NCI-H1436 treated with DMSO at 0.1 percent for 48 hours (cell line): ENCODE results near the gene HMGB4.

Experiments
- DNase-seq: peaks from one replicate; lab custom pipeline; 2025; lab: John Stamatoyannopoulos, UW

The HMGB4 gene, protein sequence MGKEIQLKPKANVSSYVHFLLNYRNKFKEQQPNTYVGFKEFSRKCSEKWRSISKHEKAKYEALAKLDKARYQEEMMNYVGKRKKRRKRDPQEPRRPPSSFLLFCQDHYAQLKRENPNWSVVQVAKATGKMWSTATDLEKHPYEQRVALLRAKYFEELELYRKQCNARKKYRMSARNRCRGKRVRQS

DNA sequence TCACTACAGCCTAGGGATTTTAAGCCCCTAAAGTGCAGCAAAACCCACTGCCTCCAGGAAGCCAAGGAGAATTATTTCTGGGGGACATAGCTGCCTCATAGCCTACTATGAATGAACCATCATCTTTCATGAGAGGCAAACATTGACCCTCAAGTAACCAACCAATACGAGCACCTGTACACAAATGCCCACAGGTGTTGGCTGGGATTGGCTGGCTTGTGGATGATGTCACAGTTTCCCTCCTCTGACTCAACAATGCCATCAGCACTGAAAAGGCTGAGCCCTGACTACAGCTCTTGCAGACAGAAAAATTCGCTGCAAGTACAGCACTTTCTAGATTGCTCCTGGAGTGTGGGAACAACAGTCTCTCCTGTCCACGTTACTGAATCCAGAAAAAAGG is at the start of gene HMGB4:
Gene HMGB4, plus strand, starts transcription at position 301 of the 400 bp plus-strand sequence. CDS start 113 bp downstream, outside the sequence.
- no peak for DNase-seq

DNA sequence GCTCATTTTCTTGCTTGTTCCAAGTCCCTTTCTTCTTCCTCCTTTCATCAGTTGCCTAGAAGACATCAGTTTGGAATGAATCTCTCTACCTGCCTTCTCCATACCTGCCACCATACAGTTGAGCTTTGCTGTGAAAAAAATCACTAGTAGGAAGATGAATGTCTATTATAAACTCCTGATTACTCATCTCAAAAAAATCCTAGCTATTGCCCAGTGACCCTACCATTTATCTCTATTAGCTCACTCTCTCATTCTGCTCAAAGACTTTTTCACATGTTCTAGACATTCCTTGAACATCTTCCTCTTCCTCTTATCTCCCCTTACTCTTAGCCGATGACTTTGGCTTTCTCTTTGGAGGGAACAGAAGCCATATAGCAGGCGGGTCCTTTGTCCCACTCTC is 49.7 kb upstream of the HMGB4 start:
- DNase-seq: no peak

DNA sequence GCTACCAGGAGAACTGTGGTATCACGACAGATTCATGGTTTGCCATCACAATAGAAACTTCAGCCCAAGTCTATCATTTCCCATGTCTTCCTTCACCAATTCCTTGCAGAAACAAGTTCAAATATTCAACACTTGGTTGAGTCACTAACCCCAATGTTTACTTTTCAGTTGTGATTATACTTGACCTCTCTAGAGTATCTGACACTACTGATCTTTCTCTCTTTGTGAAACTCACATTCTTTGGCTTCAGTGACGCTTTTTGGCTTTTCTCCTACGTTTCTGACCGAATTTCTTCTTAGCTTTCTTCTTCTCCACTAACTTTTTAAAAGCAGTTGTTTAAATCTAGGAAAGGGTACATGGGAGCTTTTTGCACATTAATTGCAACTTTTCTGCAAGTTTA is 48.8 kb upstream of the HMGB4 start:
- DNase-seq: no peak

DNA sequence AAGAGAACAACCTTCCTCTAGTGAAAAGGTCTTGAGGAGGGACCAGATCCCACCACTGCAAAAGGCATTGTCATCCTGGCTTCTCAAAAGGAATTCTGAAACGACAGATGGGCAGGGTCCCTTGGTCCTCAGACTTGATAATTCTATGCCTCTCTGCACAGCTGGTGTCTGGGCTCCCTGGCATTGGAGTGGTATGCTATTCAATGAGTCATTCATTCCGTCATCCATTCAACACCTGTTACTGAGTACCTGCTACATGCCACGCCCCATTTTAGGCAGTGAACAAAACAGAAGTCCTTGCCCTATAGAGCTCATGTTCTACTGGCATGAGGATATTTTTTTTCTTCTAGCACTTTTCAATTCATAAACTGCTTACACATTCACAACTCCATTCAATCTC is 45.8 kb upstream of the HMGB4 start:
- no peak for DNase-seq

DNA sequence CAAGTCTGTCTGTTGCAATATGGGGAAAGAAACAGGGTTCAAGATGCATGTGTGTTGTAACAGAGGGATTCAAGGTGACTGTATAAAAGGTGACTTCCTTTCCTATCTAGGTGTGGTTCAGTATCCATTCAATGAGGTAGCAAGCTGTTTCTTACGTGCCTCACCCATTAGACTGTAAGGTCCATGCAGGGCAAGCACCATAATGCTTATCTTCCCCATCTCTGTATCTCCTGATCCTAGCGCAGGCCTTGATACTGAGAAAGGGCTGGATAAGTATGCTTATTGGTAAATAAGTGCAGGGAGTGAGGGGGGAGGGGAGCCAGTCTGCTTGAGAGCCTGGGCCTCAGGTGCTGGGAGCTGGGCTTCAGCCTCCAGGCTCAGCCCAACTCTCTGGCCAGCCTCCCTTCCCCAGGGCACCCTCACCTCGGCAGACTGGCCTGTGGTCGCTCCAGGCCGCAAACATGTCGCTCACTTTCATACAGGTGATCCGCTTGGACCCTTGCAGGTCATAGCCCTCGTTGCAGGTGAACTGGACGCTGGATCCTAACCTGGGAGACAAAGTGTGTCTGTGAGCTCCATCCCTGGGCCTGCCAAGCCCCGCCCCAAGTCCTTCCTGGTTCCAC is 44.5 kb upstream of the HMGB4 start:
- no peak for DNase-seq

DNA sequence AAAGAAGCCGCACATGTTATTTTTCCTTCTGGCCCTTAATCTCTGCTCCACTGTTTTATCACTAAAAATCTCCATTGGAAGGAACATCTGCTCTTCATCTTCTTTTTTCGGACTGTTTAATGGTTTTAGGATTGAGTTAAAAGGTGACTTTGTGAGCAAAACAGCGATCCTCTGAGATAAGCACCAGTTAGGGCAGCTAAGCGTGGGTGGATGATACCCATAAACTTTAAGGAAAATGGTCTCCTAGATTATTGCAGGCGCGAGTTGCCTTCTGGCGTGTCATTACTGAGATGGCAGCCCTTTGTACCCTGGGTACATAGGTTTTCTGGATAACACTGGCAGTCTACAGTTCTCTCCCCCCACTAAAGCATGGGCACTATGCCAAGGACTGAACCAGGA is 44.0 kb upstream of the HMGB4 start:
- no peak for DNase-seq

DNA sequence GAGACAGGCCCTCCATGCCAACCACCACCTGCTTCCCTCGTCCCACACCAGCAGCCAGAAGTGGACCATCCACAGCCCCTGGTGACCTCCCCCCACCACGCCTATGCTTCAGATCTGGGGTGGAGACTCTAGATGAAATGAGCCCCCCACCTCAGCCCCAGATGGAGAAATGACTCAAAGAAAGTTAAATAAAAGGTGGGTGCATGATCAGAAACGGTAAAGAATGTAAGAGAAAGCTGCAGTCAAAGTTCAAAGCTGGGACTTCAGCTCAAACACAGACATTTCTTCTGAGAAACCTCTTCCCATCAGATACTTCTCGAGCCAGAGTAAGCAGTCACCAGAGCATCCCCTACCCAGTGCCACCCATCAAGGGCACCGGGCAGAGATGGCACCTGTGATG is 43.1 kb upstream of the HMGB4 start:
- no peak for DNase-seq

DNA sequence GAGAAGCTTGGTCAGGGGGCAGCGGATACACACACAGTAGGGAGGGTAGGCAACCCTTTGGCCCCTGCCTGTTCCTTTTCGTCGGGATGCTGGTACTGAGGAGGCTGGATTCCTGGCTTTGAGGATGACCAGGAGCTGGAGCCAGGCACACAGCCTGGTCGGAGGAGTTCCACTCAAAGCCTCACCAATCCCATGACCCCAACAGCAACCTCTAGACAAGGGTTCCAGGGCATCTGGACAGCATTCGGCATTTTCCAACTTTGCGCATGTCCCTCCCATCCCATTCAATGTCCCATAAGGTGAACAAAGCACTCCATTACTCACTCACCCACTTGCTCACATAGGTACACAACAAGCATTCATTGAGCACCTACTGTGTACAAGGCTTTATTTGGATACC is 42.6 kb upstream of the HMGB4 start:
- no peak for DNase-seq

DNA sequence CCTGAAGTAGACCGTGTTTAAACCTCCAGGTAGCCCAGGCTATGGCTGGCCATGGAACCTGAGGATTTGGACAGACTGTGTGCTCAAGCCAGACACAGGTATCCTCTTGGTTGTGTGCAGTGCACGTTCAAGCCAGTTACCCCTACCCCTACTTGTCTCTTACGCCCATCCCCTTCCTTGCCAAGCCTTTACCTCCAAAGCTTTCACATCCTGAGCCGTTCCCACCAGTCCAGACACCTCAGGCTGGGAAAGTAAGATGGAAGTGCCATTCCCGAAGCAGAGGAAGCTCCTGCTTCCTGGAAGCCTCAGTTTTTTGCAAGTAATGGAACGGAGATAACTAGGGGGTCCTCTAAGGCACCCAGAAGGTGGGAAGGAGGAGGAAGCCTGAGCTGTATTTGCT is 41.5 kb upstream of the HMGB4 start:
- no peak for DNase-seq

DNA sequence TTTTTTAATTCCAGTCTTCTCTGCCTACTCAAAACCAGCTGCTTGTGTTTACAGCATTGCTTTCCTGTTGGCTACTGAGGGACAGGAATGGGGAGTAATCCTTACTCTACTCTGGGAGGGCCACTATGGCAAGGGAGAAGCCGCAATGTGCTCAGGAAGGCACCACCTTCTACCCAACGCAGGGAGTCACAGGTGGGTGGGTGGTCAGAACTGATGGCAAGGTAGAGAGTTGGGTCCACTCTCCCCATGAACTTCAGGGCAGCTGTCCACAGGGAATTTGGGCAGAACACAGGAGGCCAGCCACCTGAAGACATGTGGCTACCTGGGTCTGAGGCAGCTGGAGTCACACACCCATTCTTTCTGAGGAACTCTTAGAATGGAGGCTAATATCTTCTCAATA is 40.5 kb upstream of the HMGB4 start:
- no peak for DNase-seq

DNA sequence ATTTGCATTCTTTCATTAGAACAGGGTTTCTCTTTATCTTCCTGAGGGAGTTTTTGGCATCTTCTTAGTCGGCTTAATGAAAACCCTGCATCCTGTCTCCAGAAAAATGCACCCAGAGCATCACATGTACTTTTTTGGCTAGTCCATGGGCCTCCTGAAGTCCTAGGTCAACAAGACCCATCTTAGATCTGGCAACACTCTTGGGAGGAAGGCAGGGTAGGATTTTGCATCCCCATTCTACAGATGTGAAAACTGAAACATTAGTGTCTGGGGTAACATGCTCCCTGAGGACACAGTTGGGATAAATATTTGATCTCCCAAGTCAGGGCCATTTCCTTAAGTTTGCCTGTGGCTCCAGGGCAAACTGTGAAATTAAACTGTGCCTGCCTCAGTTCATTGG is 40.0 kb upstream of the HMGB4 start:
- DNase-seq: no peak

DNA sequence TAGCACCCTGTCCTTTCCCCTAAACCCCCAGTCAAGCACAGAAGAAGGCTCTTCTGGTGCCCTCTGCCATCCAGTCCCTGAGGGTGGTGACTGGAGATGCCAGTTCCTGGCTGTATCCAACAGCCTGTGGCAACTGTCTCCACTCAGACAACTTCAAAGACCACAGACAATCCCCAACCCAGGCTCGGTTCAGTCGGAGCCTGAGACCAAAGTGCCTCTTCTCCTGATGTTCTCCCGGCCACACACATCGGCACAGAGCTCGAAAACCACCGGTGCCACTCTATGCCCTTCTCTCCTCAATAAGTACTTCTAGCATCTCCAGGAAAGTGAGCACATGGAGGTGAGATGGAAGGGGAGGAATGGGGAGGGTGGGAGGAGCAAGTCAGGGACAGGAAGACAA is 39.6 kb upstream of the HMGB4 start:
- no peak for DNase-seq

DNA sequence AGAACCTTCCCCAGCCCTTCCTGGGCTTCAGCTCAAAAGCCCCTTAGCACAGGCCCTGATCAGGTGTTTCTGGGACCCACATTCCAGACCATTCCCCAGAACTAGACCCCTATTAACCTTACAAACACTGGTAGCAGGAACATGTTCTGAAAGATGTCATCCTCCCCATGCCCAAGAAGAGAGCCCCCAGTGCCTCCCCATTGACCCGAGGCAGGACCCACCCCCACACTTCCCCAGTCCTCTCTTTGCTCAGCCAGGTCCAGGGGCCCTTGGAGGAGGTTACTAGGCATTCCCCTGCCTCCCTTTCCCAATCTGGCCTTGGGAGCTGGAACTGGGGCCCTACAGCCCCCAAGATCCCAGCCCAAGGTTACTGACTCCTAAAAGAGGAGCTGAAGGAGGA is 38.9 kb upstream of the HMGB4 start:
- DNase-seq: no peak

DNA sequence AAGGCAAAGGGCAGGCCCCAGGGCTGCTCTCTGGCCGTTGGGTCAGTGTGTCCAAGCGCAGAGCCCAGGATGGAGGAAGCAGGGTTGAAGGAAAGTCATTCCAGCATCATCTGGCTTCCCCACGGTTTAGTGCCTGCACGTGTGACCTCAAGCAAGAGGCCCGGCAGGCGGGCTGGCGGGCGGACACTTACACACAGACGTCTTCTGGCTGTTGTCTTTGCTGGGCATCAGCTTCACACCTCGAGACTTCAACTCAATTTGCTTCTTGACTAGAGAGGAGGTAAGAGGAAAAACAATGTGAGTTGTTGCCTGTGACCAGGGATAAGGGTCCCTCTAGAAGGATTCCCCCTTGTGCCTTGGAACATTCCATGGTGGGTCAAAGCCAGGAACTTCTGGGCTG is 38.4 kb upstream of the HMGB4 start:
- no peak for DNase-seq

DNA sequence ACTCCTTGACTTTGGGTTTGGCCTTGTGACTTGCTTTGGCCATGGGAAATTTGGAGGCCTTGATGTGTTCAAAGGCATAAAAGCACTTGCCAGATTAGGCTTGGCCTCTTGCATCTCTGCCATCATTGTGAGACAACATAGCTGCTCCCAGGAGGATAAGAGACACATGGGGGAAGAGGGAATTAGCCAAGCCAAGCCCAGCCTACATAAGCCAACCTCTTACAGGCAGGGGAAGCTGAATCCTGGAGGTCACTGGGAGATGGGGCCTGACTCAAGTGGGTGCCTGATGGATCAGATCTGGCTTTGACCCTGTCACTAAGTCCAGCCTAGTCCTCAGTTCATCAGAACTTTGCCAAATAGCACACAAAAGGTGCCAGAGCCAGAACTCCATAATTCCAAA is 37.6 kb upstream of the HMGB4 start:
- DNase-seq: no peak

DNA sequence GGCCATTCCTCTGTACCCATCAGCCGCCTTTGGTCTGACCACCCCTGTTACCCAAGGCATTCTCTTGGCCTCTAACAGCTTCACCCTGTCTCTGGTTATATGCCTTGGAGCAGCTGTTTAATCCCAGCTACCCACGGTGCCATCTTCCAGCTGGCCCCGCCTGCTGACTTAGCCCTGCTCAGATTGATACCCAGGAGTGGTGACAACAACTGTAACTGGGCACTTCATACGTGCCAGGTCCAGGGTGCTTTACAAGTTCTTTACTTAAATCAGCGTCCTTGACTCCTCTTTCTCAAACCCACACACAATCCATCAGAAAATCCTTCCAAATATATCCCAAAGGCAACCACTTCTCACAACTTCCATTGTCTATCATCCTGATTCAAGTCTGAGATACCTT is 37.2 kb upstream of the HMGB4 start:
- DNase-seq: no peak

DNA sequence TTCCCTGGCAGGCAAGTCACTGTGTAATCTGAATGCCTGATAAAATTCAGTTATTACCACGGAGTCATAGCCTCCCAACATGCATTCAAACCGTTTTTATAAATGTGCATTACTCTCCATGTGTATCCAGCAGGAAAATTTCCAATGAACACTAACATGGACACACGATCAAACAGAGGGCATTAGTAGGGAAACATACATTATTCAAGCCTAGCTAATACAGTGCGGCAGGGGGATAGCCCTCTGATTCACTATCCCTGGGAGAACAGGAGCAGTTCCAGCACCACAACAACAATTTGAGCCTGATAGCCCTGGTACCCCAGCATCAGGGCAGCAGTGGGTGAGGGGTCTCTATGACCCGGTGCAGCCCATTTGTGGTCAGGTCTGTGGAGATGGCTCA is 35.8 kb upstream of the HMGB4 start:
- DNase-seq: no peak

DNA sequence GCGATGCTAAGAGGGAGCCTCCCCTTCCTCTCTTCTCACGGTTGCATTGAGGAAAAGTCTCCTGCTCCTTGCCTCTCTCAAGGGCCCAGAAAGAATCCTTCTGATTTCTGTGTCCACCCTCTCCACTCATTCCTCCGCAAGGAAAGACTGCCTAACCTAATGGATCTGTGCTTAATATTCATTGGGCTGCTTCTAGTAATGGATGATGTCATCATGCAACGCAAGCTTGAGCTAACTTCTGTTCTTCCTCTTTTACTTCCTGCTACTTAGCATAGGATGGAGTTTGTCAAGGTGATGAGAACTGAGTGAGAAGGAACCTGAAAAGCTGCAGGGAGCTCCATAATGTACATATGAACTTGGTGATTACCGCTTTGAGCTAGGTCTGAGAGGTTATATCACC is 35.2 kb upstream of the HMGB4 start:
- DNase-seq: no peak

DNA sequence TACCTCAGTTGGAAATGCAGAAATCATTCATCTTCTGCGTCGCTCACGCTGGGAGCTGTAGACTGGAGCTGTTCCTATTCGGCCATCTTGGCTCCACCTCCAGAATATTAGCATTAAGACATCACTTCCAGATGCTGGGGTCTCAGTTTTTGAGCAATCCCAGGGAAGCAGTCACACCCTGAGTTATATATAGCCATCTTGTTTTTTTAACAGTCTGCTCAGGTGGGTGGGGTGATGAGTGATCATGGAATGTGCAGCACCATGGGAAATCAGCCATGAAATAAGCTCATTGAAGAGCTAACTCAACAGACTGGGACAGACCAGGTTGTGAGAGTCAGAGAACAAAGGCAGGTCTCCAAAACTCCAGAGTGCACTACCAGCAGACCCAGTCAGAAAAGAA is 27.0 kb upstream of the HMGB4 start:
- DNase-seq: no peak

DNA sequence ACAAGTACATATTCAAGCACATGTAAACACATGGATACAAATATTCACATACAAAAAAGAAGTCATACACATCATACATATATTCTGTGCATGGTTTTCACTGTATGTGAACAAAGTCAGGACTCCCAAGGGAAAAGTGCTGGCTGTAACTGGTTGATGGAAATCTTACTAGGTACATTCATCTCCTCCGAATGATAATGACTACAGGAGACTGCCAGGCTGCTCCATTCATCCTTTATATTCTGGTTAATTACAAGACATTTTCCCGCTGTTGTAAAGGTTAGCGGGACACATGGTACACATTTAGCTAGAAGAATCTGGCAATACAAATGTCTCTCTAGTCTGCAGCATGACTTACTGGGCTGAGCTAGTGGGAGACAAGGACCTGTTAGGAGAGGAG is 26.2 kb upstream of the HMGB4 start:
- no peak for DNase-seq

DNA sequence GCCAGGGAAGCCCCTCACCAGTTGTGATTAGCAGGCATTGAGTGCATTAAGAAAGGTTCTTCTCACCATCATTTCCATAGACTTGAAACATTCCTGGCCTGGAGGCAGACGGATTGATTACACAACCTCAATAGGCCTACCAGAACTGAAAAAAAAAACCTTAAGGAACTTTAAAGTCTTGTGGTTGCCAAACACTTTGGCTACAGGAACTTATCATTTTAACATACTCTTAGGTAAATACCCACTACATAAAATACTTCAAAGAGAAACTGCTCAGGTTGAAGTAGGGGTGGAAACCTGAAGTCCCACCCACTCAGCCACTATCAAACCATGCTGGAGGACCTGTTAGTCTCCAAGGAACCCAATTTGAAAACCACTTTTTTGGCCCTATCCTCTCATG is 22.4 kb upstream of the HMGB4 start:
- no peak for DNase-seq

DNA sequence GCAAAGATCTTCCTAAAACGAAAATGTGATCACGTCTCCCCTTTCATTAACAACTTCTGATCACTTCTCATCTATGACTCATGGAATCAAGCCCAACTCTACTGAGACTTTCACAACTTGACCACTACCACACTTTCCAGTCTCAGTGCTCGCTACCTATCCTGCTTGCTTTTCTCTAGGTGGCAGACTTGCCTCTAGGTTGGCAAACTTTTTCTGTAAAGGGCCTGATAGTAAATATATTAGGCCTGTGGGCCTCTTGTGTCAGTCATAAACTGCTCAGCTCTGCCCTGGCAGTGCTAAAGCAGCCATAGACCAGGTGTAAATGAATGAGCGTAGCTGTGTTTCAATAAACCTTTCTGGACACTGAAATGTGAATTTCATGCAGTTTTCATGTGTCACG is 21.5 kb upstream of the HMGB4 start:
- no peak for DNase-seq

DNA sequence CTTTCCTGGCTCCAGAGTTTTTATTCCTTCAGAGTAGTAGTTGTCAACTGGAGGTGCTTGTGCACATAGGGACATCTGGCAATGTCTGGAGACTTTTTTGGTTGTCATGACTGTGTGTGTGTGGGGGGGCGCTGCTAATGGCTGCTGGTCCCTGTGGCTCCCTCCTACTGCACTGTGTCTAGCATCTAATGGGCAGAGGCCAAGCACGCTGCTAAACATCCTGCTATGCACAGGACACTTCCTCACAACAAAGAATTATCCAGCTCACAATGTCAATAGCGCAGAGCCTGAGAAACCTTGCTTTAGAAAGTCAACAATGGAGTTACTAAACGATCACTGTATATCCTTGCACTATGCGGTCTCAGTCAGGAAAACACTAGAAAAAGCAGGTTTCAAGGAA is 19.7 kb upstream of the HMGB4 start:
- no peak for DNase-seq

DNA sequence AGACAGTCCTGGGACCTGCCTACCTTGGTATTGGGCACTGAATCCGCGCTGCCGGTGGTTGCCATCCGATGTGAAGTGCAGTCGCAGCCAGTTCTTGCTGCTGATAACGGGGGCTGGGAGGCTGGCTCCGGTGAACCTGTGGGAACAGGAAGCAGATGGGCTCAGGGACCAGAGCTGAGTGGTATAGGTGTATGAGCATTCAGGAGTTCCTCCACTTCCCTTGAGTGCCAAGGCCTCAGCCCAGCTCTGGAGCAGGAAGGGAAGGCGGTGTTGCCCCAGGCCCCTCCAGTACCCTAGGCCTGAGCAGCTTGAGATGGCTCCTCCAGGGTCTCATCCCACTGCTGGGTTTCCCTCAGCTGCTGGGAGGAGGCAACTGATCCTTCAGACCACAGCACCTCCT is 17.0 kb upstream of the HMGB4 start:
- no peak for DNase-seq
